Measurements from ENCODE around the gene TENM3. TPM values are rescaled to one million over a fixed set of nuclear protein-coding genes. Genes with fewer than 3 reads are reported as not detected.

TENM3 gene
- total RNA-seq, 3 donors from 2014 or later = 0.58 to 19.2 (median 0.70) TPM

- H3K4me3 ChIP-seq = no peak overlapping the region
- intact Hi-C loops (cut with DNase I, micrococcal nuclease) = no loop called here
- DNase-seq (no peak), ATAC-seq (no peak)
- no peaks in the 10 kb centered on the region for H3K4me1 ChIP-seq (ENCODE audit: low read depth)
- no peaks in the 10 kb centered on the region for H3K9me3 ChIP-seq
- no peak for TF ChIP-seq CTCF (IDR thresholded peaks at IDR 0.05)
- H3K36me3 ChIP-seq (ENCODE audit: low read depth) = no peaks in the 10 kb centered on the region
These were observed 51.2 kb downstream of the TENM3 start for GRCh38 chr4:182294451-182294850.

DNA sequence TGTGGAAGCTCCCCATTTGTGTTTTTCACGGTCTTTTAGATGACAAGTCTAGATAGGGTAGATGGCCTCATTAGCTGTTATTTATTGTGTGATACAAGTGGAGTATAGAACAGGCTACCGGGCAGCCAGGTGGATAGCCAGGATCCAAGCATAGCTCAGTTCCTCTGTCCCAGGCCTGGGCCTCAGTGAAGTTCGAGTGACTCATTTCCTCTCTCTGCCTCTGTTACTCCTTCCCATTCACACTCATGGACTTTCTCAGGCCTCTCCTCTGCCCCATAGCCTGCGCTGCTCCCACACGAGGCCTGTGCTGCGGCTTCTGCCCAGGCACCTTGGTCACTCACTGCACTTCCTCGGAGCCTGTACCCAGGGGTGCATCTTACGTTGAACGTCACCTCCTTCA is 54.5 kb downstream of the TENM3 start:
- intact Hi-C loops (cut with DNase I, micrococcal nuclease) = no loop called here
- ATAC-seq = no peak
- Histone ChIP-seq H3K9me3 (no peaks in the 10 kb centered on the region), H3K4me3 (no peak overlapping the region), H3K4me1 (ENCODE audit: low read depth) (no peaks in the 10 kb centered on the region), H3K36me3 (ENCODE audit: low read depth) (no peaks in the 10 kb centered on the region)
- no peak for DNase-seq
- no peak for TF ChIP-seq CTCF (IDR thresholded peaks at IDR 0.05)

DNA sequence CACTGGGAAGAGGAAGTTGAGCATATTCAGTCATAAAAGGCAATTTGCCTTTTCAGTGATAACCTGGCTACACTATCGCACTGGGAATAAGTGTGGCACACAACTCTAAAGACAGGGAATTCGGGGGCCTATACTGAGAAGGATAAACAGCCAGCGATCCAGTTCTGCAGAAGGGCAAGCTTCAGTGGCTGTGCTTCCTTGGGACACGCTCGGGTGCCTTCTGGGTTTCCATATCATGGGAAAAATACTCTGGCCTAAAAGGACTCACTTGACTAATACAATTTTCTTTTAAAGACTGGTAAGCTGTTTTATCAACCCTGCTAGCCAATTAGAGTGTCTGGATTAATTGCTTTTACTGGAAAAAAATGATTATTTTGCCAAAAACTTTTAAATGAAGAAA is 58.5 kb downstream of the TENM3 start:
- no peak overlapping the region for H3K4me3 ChIP-seq
- no peaks in the 10 kb centered on the region for H3K4me1 ChIP-seq (ENCODE audit: low read depth)
- TF ChIP-seq CTCF (IDR thresholded peaks at IDR 0.05) = no peak
- no peaks in the 10 kb centered on the region for H3K9me3 ChIP-seq
- ATAC-seq (no peak), DNase-seq (no peak)
- intact Hi-C loops (cut with DNase I, micrococcal nuclease) = no loop called here
- no peaks in the 10 kb centered on the region for H3K36me3 ChIP-seq (ENCODE audit: low read depth)

GRCh38 chr4:182303847-182304246 is 60.6 kb downstream of the TENM3 start:
- DNase-seq = no peak
- H3K9me3 ChIP-seq = no peaks in the 10 kb centered on the region
- no peak for TF ChIP-seq CTCF (IDR thresholded peaks at IDR 0.05)
- no peak for ATAC-seq
- no peaks in the 10 kb centered on the region for H3K4me1 ChIP-seq (ENCODE audit: low read depth)
- no peaks in the 10 kb centered on the region for H3K36me3 ChIP-seq (ENCODE audit: low read depth)
- H3K4me3 ChIP-seq = no peak overlapping the region
- intact Hi-C loops (cut with DNase I, micrococcal nuclease) = no loop called here

DNA sequence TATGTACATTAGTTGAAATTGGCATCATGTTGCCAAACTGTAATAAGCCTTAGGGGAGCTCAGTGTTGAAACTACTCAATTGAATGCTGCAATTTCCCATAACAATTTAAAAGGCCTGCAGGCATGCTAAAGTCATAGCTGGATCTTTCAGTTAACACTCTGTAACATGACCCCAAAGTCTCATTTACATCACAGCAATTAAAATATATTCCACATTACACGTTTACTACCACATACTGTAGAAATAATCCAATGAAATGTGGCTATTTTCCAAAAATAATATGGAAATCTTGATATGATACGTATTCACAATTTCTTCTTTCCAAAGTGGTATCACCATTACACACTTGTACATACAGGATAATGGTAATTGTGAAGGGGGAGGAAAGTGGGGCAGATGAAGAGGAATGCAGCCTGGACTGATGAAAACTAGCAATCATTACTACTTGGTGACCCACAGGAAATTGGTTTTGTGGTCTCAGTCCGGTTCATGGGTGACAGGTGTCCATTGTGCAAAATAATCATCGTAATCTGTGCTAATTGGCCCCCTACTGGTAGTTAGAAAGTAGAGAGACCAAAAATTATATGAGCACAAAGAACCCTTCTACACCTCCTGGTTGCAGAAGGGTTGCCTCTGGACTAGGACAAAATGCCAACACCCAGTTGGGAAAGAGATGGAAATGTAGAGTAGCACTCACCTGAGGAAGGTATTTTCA is 63.7 kb downstream of the TENM3 start:
- Histone ChIP-seq H3K4me1 (ENCODE audit: low read depth) (no peaks in the 10 kb centered on the region), H3K9me3 (no peaks in the 10 kb centered on the region), H3K4me3 (no peak overlapping the region), H3K36me3 (ENCODE audit: low read depth) (no peaks in the 10 kb centered on the region)
- DNase-seq (no peak), ATAC-seq (no peak)
- TF ChIP-seq CTCF (IDR thresholded peaks at IDR 0.05) = no peak
- intact Hi-C loops (cut with DNase I, micrococcal nuclease) = no loop called here

DNA sequence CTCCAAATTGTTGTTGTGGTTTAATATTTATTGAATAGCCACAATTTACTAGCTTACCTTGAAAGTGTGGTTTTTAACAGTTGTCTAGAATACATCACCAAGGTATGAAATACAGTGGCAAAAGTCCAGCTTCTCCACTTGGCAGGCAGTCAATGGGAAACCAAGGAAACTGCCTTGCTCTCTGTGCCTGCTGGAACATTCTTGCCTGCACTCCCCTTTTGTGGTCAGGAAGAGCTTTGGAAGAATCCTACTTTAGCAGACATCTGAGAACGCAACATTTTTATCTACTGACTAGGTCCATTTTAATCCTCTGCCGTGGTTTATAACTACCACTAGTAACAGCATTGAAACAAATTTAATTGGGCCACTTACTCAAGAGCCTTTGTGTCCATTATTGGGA is 64.5 kb downstream of the TENM3 start:
- Histone ChIP-seq H3K4me1 (ENCODE audit: low read depth) (no peaks in the 10 kb centered on the region), H3K36me3 (ENCODE audit: low read depth) (no peaks in the 10 kb centered on the region), H3K9me3 (no peaks in the 10 kb centered on the region), H3K4me3 (no peak overlapping the region)
- intact Hi-C loops (cut with DNase I, micrococcal nuclease) = no loop called here
- DNase-seq (no peak), ATAC-seq (no peak)
- TF ChIP-seq CTCF (IDR thresholded peaks at IDR 0.05) = no peak

Measured in mucosa of descending colon (tissue), 3 donors.